OCI-LY1 (cell line): ENCODE results near the gene HBG2.

ENCODE experiments used
- H2AFZ ChIP-seq: fragments of 200-600 bp; sonication (generic), shearing (Covaris generic); 2 replicates; pipeline ENCODE4 v1.6.0; 2014; ENCODE audit warnings: antibody characterized with exemption, mild to moderate bottlenecking, low read length
- H3F3A ChIP-seq: fragments of 200-600 bp; sonication (generic), shearing (Covaris generic); 2 replicates; pipeline ENCODE4 v1.6.0; 2014; ENCODE audit warnings: mild to moderate bottlenecking, antibody characterized with exemption, low read length, moderate library complexity; ENCODE audit not compliant: insufficient read depth
- H3K27ac ChIP-seq: fragments of 200-600 bp; sonication (generic); 2 replicates; pipeline ENCODE4 v1.5.1; 2014; ENCODE audit warnings: low read length, mixed run types, mild to moderate bottlenecking, low read depth; ENCODE audit not compliant: poor library complexity, severe bottlenecking
- H3K27me3 ChIP-seq: fragments of 200-600 bp; sonication (generic); 2 replicates; pipeline ENCODE4 v1.6.0; 2014; ENCODE audit warnings: antibody characterized with exemption, mild to moderate bottlenecking, low read length, moderate library complexity; ENCODE audit not compliant: insufficient read depth
- H3K36me3 ChIP-seq: fragments of 200-600 bp; sonication (generic); 2 replicates; pipeline ENCODE4 v1.6.1; 2014; ENCODE audit warnings: mild to moderate bottlenecking, antibody characterized with exemption, low read length, moderate library complexity, mixed read lengths; ENCODE audit not compliant: insufficient read depth
- H3K4me1 ChIP-seq: fragments of 200-600 bp; sonication (generic); 2 replicates; pipeline ENCODE4 v1.5.1; 2014; ENCODE audit warnings: mild to moderate bottlenecking, low read length, moderate library complexity; ENCODE audit not compliant: insufficient read depth, severe bottlenecking
- H3K4me2 ChIP-seq: fragments of 200-600 bp; sonication (generic), shearing (Covaris generic); 2 replicates; pipeline ENCODE4 v1.6.1; 2014; ENCODE audit warnings: low read length
- H3K4me3 ChIP-seq: fragments of 200-600 bp; sonication (generic); 2 replicates; pipeline ENCODE4 v1.5.1; 2014; ENCODE audit warnings: low read length, low read depth, mild to moderate bottlenecking, mixed read lengths; ENCODE audit not compliant: poor library complexity, severe bottlenecking
- H3K79me2 ChIP-seq: fragments of 200-600 bp; shearing (Covaris generic); 2 replicates; pipeline ENCODE4 v1.6.1; 2016; ENCODE audit warnings: mixed run types, low read length, mixed read lengths; ENCODE audit not compliant: insufficient read depth
- H3K9ac ChIP-seq: fragments of 200-600 bp; sonication (generic), shearing (Covaris generic); 2 replicates; pipeline ENCODE4 v1.6.1; 2014; ENCODE audit warnings: mild to moderate bottlenecking, low read length, mixed read lengths
- H3K9me2 ChIP-seq: fragments of 200-600 bp; sonication (generic), shearing (Covaris generic); 2 replicates; pipeline ENCODE4 v1.6.1; 2014; ENCODE audit warnings: low read depth, mild to moderate bottlenecking, low read length, mixed read lengths
- H3K9me3 ChIP-seq: fragments of 200-600 bp; shearing (Covaris generic); 2 replicates; pipeline ENCODE4 v1.6.1; 2014; ENCODE audit warnings: low read length, mixed read lengths
- H4K20me1 ChIP-seq: fragments of 200-600 bp; sonication (generic), shearing (Covaris generic); 2 replicates; pipeline ENCODE4 v1.6.0; 2016; ENCODE audit warnings: mild to moderate bottlenecking, low read length; ENCODE audit not compliant: insufficient read depth
- EZH2 ChIP-seq: fragments of 200-600 bp; sonication (generic), shearing (Covaris generic); IDR thresholded peaks from 2 replicates; pipeline ENCODE4 v1.8.0; 2017; ENCODE audit warnings: borderline replicate concordance, mixed run types, mild to moderate bottlenecking, antibody characterized with exemption, low read length, moderate library complexity, mixed read lengths
- TF ChIP-seq, protein P1 (sequence below): fragments of 200-600 bp; sonication (generic), shearing (Covaris generic); IDR thresholded peaks from 2 replicates; pipeline ENCODE4 v1.5.1; 2017; ENCODE audit warnings: mild to moderate bottlenecking, antibody characterized with exemption, low read length, moderate library complexity, mixed read lengths

The HBG2 gene

DNA sequence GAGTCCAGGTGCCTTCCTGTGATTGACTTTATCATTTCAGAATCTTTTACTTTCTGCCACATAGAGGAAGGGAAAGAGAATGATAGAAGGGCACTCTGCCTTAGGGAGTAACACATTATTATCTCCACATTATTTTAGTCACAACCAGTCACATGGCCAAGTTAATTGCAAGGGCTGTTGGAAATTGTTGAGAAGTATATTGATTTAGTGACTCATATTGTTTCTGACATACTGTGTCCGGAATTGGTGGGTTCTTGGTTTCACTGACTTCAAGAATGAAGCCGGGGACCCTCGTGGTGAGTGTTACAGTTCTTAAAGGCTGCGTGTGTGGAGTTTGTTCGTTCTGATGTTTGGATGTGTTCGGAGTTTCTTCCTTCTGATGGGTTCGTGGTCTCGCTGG is 38.4 kb upstream of the HBG2 start:
- Histone ChIP-seq H3K79me2 (no peaks in the 10 kb centered on the region), H3K4me3 (no peak overlapping the region), H3K9ac (no peak overlapping the region), H3K27ac (no peak overlapping the region), H2AFZ (no peak overlapping the region), H3K36me3 (no peaks in the 10 kb centered on the region), H4K20me1 (no peaks in the 10 kb centered on the region), H3F3A (no peaks in the 10 kb centered on the region), H3K9me2 (no peaks in the 10 kb centered on the region), H3K27me3 (no peaks in the 10 kb centered on the region), H3K9me3 (no peaks in the 10 kb centered on the region), H3K4me2 (no peak overlapping the region), H3K4me1 (no peaks in the 10 kb centered on the region)
- TF ChIP-seq EZH2 = no peak
- TF ChIP-seq, protein P1, sequence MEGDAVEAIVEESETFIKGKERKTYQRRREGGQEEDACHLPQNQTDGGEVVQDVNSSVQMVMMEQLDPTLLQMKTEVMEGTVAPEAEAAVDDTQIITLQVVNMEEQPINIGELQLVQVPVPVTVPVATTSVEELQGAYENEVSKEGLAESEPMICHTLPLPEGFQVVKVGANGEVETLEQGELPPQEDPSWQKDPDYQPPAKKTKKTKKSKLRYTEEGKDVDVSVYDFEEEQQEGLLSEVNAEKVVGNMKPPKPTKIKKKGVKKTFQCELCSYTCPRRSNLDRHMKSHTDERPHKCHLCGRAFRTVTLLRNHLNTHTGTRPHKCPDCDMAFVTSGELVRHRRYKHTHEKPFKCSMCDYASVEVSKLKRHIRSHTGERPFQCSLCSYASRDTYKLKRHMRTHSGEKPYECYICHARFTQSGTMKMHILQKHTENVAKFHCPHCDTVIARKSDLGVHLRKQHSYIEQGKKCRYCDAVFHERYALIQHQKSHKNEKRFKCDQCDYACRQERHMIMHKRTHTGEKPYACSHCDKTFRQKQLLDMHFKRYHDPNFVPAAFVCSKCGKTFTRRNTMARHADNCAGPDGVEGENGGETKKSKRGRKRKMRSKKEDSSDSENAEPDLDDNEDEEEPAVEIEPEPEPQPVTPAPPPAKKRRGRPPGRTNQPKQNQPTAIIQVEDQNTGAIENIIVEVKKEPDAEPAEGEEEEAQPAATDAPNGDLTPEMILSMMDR = no peak

DNA sequence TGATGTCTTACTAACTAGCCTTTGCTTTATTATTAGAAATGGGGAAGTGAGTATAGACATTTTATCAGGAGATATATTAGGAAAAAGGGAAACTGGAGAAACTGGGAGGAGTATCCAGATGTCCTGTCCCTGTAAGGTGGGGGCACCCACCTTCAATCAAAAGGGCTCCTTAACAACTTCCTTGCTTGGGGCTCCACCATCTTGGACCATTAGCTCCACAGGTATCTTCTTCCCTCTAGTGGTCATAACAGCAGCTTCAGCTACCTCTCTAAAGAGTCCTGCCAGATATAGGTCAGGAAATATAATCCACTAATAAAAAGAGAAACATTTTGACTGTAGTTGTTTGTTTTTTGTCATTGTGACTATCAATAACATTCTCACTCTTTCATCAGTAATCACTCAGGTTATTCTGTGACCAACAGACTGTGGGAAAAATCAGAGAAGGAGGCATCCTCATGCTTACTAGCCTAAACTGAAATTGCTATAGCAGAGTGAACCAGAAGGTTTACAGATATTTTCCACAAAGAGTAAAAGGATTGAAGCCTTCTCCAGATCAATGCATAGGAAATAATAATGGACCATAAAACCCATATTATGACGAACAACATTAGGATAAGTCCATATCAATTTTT is 36.7 kb upstream of the HBG2 start:
- TF ChIP-seq EZH2 = no peak
- TF ChIP-seq, protein P1 = peak; percentile 57
- no peaks in the 10 kb centered on the region for H3K79me2 ChIP-seq
- no peaks in the 10 kb centered on the region for H3K4me1 ChIP-seq
- H3K4me3 ChIP-seq = no peak overlapping the region
- H3K9ac ChIP-seq = no peak overlapping the region
- no peaks in the 10 kb centered on the region for H3K9me3 ChIP-seq
- no peaks in the 10 kb centered on the region for H4K20me1 ChIP-seq
- H2AFZ ChIP-seq = no peak overlapping the region
- no peaks in the 10 kb centered on the region for H3K36me3 ChIP-seq
- H3K27me3 ChIP-seq = no peaks in the 10 kb centered on the region
- H3K4me2 ChIP-seq = no peak overlapping the region
- H3K9me2 ChIP-seq = no peaks in the 10 kb centered on the region
- no peaks in the 10 kb centered on the region for H3F3A ChIP-seq
- no peak overlapping the region for H3K27ac ChIP-seq

DNA sequence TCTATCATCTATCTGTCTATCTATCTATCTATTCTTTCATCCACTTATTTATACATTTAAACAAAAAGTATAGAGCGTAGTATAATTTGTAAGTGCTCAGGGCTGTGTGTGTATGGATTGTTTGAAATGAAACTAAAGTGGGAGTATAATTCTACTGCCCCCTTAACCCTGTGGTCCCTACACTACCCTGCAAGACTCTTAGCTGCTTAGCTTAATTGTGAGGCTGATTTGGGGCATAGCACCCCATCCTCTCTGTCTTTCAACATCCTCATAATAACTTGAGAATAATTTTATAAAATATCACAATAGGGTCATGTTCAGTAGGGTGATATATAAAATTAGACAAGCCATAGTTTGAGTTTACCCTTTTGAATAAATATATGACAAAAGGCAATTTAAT is 35.5 kb upstream of the HBG2 start:
- Histone ChIP-seq H3K9me3 (no peaks in the 10 kb centered on the region), H3K4me2 (no peak overlapping the region), H3K9ac (no peak overlapping the region), H3K79me2 (no peaks in the 10 kb centered on the region), H3K27ac (no peak overlapping the region), H3K4me1 (no peaks in the 10 kb centered on the region), H3K4me3 (no peak overlapping the region), H3K9me2 (no peaks in the 10 kb centered on the region), H3F3A (no peaks in the 10 kb centered on the region), H3K27me3 (no peaks in the 10 kb centered on the region), H2AFZ (no peak overlapping the region), H4K20me1 (no peaks in the 10 kb centered on the region), H3K36me3 (no peaks in the 10 kb centered on the region)
- TF ChIP-seq, protein P1 = no peak
- no peak for TF ChIP-seq EZH2
